GM12878 (cell line): ENCODE data around the gene KLF3. TPM values are rescaled to one million over a fixed set of nuclear protein-coding genes. Genes with fewer than 3 reads are reported as not detected.

ENCODE experiments used
- CEBPB ChIP-seq, 2 experiments: fragments of 150-350 bp in 1 of 2; IDR thresholded peaks; 2 replicates each; pipeline ENCODE4 v1.6.1; 2012 to 2014; ENCODE audit warnings: low read depth in 2 of 2, low read length in 2 of 2, borderline replicate concordance in 1 of 2, inconsistent platforms in 1 of 2
- ELK1 ChIP-seq: IDR thresholded peaks from 2 replicates; pipeline ENCODE4 v1.6.1; 2012; ENCODE audit warnings: low read depth, low read length, improper control_type of control experiment
- EZH2 ChIP-seq: IDR thresholded peaks from 2 replicates; pipeline ENCODE4 v1.6.1; 2012; ENCODE audit warnings: low read depth, mild to moderate bottlenecking, control low read depth, inconsistent platforms, low read length, borderline replicate concordance; ENCODE audit not compliant: control insufficient read depth
- FOXM1 ChIP-seq: IDR thresholded peaks from 2 replicates; pipeline ENCODE4 v1.6.1; 2012; ENCODE audit warnings: low read depth, mild to moderate bottlenecking, inconsistent platforms, low read length, moderate library complexity
- MEF2B ChIP-seq: fragments of 450-650 bp; IDR thresholded peaks from 2 replicates; pipeline ENCODE4 v1.6.1; 2018; ENCODE audit warnings: mild to moderate bottlenecking, moderate library complexity; ENCODE audit not compliant: partially characterized antibody, poor library complexity, severe bottlenecking
- NFYA ChIP-seq: IDR thresholded peaks from 2 replicates; pipeline ENCODE4 v1.6.1; 2011; ENCODE audit warnings: low read depth, mild to moderate bottlenecking, low read length, improper control_type of control experiment, borderline replicate concordance
- NKRF ChIP-seq: fragments of 450-650 bp; conservative IDR thresholded peaks from 2 replicates; pipeline ENCODE4 v1.6.1; 2017; ENCODE audit warnings: mild to moderate bottlenecking, moderate library complexity
- POLR2AphosphoS5 ChIP-seq: IDR thresholded peaks from 2 replicates; pipeline ENCODE4 v1.6.1; 2011; ENCODE audit warnings: mild to moderate bottlenecking, low read length, inconsistent platforms
- POU2F2 ChIP-seq: IDR thresholded peaks from 3 replicates; pipeline ENCODE4 v1.6.1; 2011; ENCODE audit warnings: low read depth, mild to moderate bottlenecking, low read length, borderline replicate concordance
- RBBP5 ChIP-seq: fragments of 200-600 bp; sonication (generic); conservative IDR thresholded peaks from 2 replicates; pipeline ENCODE4 v1.6.1; 2016
- RFX5 ChIP-seq: IDR thresholded peaks from 2 replicates; pipeline ENCODE4 v1.6.1; 2011; ENCODE audit warnings: low read depth, low read length, improper control_type of control experiment
- SIX5 ChIP-seq: IDR thresholded peaks from 2 replicates; pipeline ENCODE4 v1.6.1; 2011; ENCODE audit warnings: mild to moderate bottlenecking, low read depth, low read length, moderate library complexity; ENCODE audit not compliant: severe bottlenecking
- SMAD5 ChIP-seq: IDR thresholded peaks from 2 replicates; pipeline ENCODE4 v1.6.1; 2016; ENCODE audit warnings: antibody characterized with exemption, low read depth
- SMC3 ChIP-seq: IDR thresholded peaks from 2 replicates; pipeline ENCODE4 v1.6.1; 2011; ENCODE audit warnings: low read length, improper control_type of control experiment, borderline replicate concordance
- SP1 ChIP-seq: IDR thresholded peaks from one replicate; pipeline ENCODE4 v1.6.1; 2011; ENCODE audit warnings: low read depth, low read length
- SPI1 ChIP-seq: IDR thresholded peaks from 2 replicates; pipeline ENCODE4 v1.6.1; 2011; ENCODE audit warnings: low read depth, mild to moderate bottlenecking, low read length, moderate library complexity, borderline replicate concordance; ENCODE audit not compliant: insufficient read depth
- TCF12 ChIP-seq: IDR thresholded peaks from 2 replicates; pipeline ENCODE4 v1.6.1; 2011; ENCODE audit warnings: low read depth, mild to moderate bottlenecking, low read length
- USF1 ChIP-seq: IDR thresholded peaks from 2 replicates; pipeline ENCODE4 v1.6.1; 2011; ENCODE audit warnings: borderline replicate concordance, low read depth, mild to moderate bottlenecking, moderate library complexity, mixed read lengths, low read length; ENCODE audit not compliant: insufficient read depth; ENCODE audit errors: extremely low read length
- WRNIP1 ChIP-seq: IDR thresholded peaks from 2 replicates; pipeline ENCODE4 v1.6.1; 2011; ENCODE audit warnings: low read depth, low read length, improper control_type of control experiment, borderline replicate concordance
- YBX1 ChIP-seq: fragments of 450-650 bp; IDR thresholded peaks from 2 replicates; pipeline ENCODE4 v1.6.1; 2016; ENCODE audit warnings: antibody characterized with exemption
- ZNF592 ChIP-seq: fragments of 450-650 bp; IDR thresholded peaks from 2 replicates; pipeline ENCODE4 v1.6.1; 2017; ENCODE audit warnings: mild to moderate bottlenecking, moderate library complexity
- polyA plus RNA-seq, 11 experiments: library from polyadenylated mRNA; depleted of rRNA in 4 of 11; unstranded in 6 of 11; stranded (reverse) in 5 of 11; fragments of >200 nt; fragmentation: Nextera tagmentation in 4 of 11; fragmentation: Illumina TruSeq in 1 of 11; extraction: Ambion mirVana in 4 of 11; extraction: Trizol in 1 of 11; gene quantifications; 1 replicate in 1 of 11; 2 replicates in 10 of 11; pipeline versions ENCODE4 v1.2.1 to v1.2.3, GENCODE V29; 2011 to 2016; ENCODE audit warnings: inconsistent platforms in 2 of 11, missing spikeins in 2 of 11, low read depth in 1 of 11
- total RNA-seq, 4 experiments: library from RNA; depleted of rRNA in 3 of 4; stranded (reverse); fragments of >200 nt in 3 of 4; fragmentation: Illumina TruSeq in 1 of 4; extraction: Trizol in 1 of 4; gene quantifications; 2 replicates each; pipeline versions ENCODE4 v1.2.1 to v1.2.3, GENCODE V29; 2013 to 2021

The KLF3 gene
- total and polyA plus RNA-seq, 10 of the 15 experiments (the other 5 are each of a cell fraction or from before 2014, with no cell fraction given) = 1.4 to 5.8 (median 2.1) TPM

GRCh38 chr4:38663090-38663800 is 754 bp upstream of the KLF3 start (continued):
- TF ChIP-seq ELK1 (no peak), SMAD5 (no peak), RBBP5 (no peak), YBX1 (no peak), WRNIP1 (no peak), SPI1 (no peak), MEF2B (no peak), CEBPB (IDR thresholded peaks at IDR 0.05; ENCODE audit: borderline replicate concordance in 1 of 2, low read depth in 2 of 2, low read length in 2 of 2) (no peak), NKRF (no peak), SMC3 (no peak), SP1 (no peak), POU2F2 (no peak), POLR2AphosphoS5 (no peak), USF1 (no peak), ZNF592 (no peak), FOXM1 (no peak), RFX5 (no peak), SIX5 (no peak), EZH2 (no peak), TCF12 (0 out of 2 replicates have a peak, but pooled peaks have one; percentile 9), NFYA (no peak)
